ENCODE results near the gene TREX2. TPM values are rescaled to one million over a fixed set of nuclear protein-coding genes. Genes with fewer than 3 reads are reported as not detected.

The TREX2 gene
- total RNA-seq, 3 donors from 2014 or later: 1.7 to 2.4 (median 2.2) TPM

- Mint-ChIP-seq H3K4me1 (ENCODE audit: low read depth) (no peaks in the 10 kb centered on the region), H3K36me3 (ENCODE audit: insufficient read depth) (peaks cover 4% of the 10 kb centered on the region), H3K4me3 (no peak overlapping the region), H3K9me3 (no peaks in the 10 kb centered on the region), H3K27me3 (ENCODE audit: low read depth) (no peaks in the 10 kb centered on the region)
- no peak for ATAC-seq
- no peak for DNase-seq
These were observed 9.7 kb upstream of the TREX2 start for GRCh38 chrX:153455571-153455970.

- Mint-ChIP-seq H3K27me3 (ENCODE audit: low read depth) (no peaks in the 10 kb centered on the region), H3K36me3 (ENCODE audit: insufficient read depth) (peaks cover 4% of the 10 kb centered on the region), H3K4me3 (no peak overlapping the region), H3K9me3 (no peaks in the 10 kb centered on the region), H3K4me1 (ENCODE audit: low read depth) (no peaks in the 10 kb centered on the region)
- no peak for ATAC-seq
- no peak for DNase-seq
These were observed 9.2 kb upstream of the TREX2 start for GRCh38 chrX:153454901-153455550.

GRCh38 chrX:153450949-153451277, 5.1 kb upstream of the TREX2 start:
- Mint-ChIP-seq H3K4me3 (no peak overlapping the region), H3K36me3 (ENCODE audit: insufficient read depth) (peaks cover 2% of the 10 kb centered on the region), H3K9me3 (no peaks in the 10 kb centered on the region), H3K4me1 (ENCODE audit: low read depth) (no peaks in the 10 kb centered on the region), H3K27me3 (ENCODE audit: low read depth) (no peaks in the 10 kb centered on the region)
- DNase-seq (no peak), ATAC-seq (no peak)

GRCh38 chrX:153450114-153450948, 4.5 kb upstream of the TREX2 start:
- H3K27me3 Mint-ChIP-seq (ENCODE audit: low read depth): no peaks in the 10 kb centered on the region
- H3K4me1 Mint-ChIP-seq (ENCODE audit: low read depth): no peaks in the 10 kb centered on the region
- H3K9me3 Mint-ChIP-seq: no peaks in the 10 kb centered on the region
- DNase-seq (no peak), ATAC-seq (no peak)
- no peak overlapping the region for H3K4me3 Mint-ChIP-seq
- H3K36me3 Mint-ChIP-seq (ENCODE audit: insufficient read depth): peaks cover 2% of the 10 kb centered on the region

- Mint-ChIP-seq H3K4me1 (ENCODE audit: low read depth) (no peaks in the 10 kb centered on the region), H3K4me3 (no peak overlapping the region), H3K9me3 (no peaks in the 10 kb centered on the region), H3K36me3 (ENCODE audit: insufficient read depth) (peaks cover 2% of the 10 kb centered on the region), H3K27me3 (ENCODE audit: low read depth) (no peaks in the 10 kb centered on the region)
- ATAC-seq (no peak), DNase-seq (no peak)
These were observed 3.7 kb upstream of the TREX2 start for GRCh38 chrX:153449368-153450113.

GRCh38 chrX:153448556-153449367, 2.9 kb upstream of the TREX2 start:
- Mint-ChIP-seq H3K27me3 (ENCODE audit: low read depth) (no peaks in the 10 kb centered on the region), H3K4me1 (ENCODE audit: low read depth) (no peaks in the 10 kb centered on the region)

GRCh38 chrX:153447581-153447960, 1.7 kb upstream of the TREX2 start:
- peaks cover 2% of the 10 kb centered on the region for H3K36me3 Mint-ChIP-seq (ENCODE audit: insufficient read depth)

More at GRCh38 chrX:153448556-153449367, 2.9 kb upstream of the TREX2 start:
- ATAC-seq (no peak), DNase-seq (no peak)
- Mint-ChIP-seq H3K36me3 (ENCODE audit: insufficient read depth) (peaks cover 2% of the 10 kb centered on the region), H3K4me3 (no peak overlapping the region), H3K9me3 (no peaks in the 10 kb centered on the region)

GRCh38 chrX:153446950-153447580, 1.2 kb upstream of the TREX2 start:
- no peak for DNase-seq
- no peaks in the 10 kb centered on the region for H3K4me1 Mint-ChIP-seq (ENCODE audit: low read depth)
- H3K36me3 Mint-ChIP-seq (ENCODE audit: insufficient read depth): peaks cover 2% of the 10 kb centered on the region
- H3K4me3 Mint-ChIP-seq: no peak overlapping the region
- ATAC-seq: no peak
- no peaks in the 10 kb centered on the region for H3K9me3 Mint-ChIP-seq
- H3K27me3 Mint-ChIP-seq (ENCODE audit: low read depth): no peaks in the 10 kb centered on the region

More at GRCh38 chrX:153447581-153447960, 1.7 kb upstream of the TREX2 start:
- no peak for DNase-seq
- no peaks in the 10 kb centered on the region for H3K4me1 Mint-ChIP-seq (ENCODE audit: low read depth)
- H3K27me3 Mint-ChIP-seq (ENCODE audit: low read depth): no peaks in the 10 kb centered on the region
- no peak overlapping the region for H3K4me3 Mint-ChIP-seq
- no peak for ATAC-seq
- H3K9me3 Mint-ChIP-seq: no peaks in the 10 kb centered on the region

GRCh38 chrX:153446636-153446936, 730 bp upstream of the TREX2 start:
- no peaks in the 10 kb centered on the region for H3K9me3 Mint-ChIP-seq
- DNase-seq (no peak), ATAC-seq (no peak)
- H3K27me3 Mint-ChIP-seq (ENCODE audit: low read depth): no peaks in the 10 kb centered on the region
- H3K4me1 Mint-ChIP-seq (ENCODE audit: low read depth): no peaks in the 10 kb centered on the region
- no peak overlapping the region for H3K4me3 Mint-ChIP-seq
- H3K36me3 Mint-ChIP-seq (ENCODE audit: insufficient read depth): peaks cover 2% of the 10 kb centered on the region

- H3K9me3 Mint-ChIP-seq: no peaks in the 10 kb centered on the region
- no peak overlapping the region for H3K4me3 Mint-ChIP-seq
- ATAC-seq (no peak), DNase-seq (no peak)
- H3K4me1 Mint-ChIP-seq (ENCODE audit: low read depth): no peaks in the 10 kb centered on the region
- H3K27me3 Mint-ChIP-seq (ENCODE audit: low read depth): no peaks in the 10 kb centered on the region
- H3K36me3 Mint-ChIP-seq (ENCODE audit: insufficient read depth): peaks cover 2% of the 10 kb centered on the region
These were observed 575 bp downstream of the TREX2 start for GRCh38 chrX:153445106-153445855.

- no peaks in the 10 kb centered on the region for H3K27me3 Mint-ChIP-seq (ENCODE audit: low read depth)
- no peaks in the 10 kb centered on the region for H3K9me3 Mint-ChIP-seq
- H3K4me3 Mint-ChIP-seq: no peak overlapping the region
- ATAC-seq (no peak), DNase-seq (no peak)
- H3K4me1 Mint-ChIP-seq (ENCODE audit: low read depth): no peaks in the 10 kb centered on the region
- no peaks in the 10 kb centered on the region for H3K36me3 Mint-ChIP-seq (ENCODE audit: insufficient read depth)
These were observed 1.4 kb downstream of the TREX2 start for GRCh38 chrX:153444333-153445011.

- Mint-ChIP-seq H3K36me3 (ENCODE audit: insufficient read depth) (no peaks in the 10 kb centered on the region), H3K9me3 (no peaks in the 10 kb centered on the region), H3K4me1 (ENCODE audit: low read depth) (no peaks in the 10 kb centered on the region), H3K4me3 (no peak overlapping the region), H3K27me3 (ENCODE audit: low read depth) (no peaks in the 10 kb centered on the region)
- no peak for ATAC-seq
- no peak for DNase-seq
These were observed 2.2 kb downstream of the TREX2 start for GRCh38 chrX:153443476-153444332.

Data from activated T-cell treated with anti-CD3 and anti-CD28 coated beads, Interleukin-2, amount 50 U/mL, for 4 hours (primary cell).